IPS DF 4.7 (cell line): ENCODE measurements around the gene SIX1.

Experiments
- DNase-seq: peaks from one replicate; pipeline ENCODE4 v3.0.0-alpha.2; 2013; ENCODE audit warnings: low spot score; ENCODE audit errors: extremely low read depth

Gene SIX1

GRCh38 chr14:60642270-60643140, 6.8 kb downstream of the SIX1 start:
- no peak for DNase-seq

DNA sequence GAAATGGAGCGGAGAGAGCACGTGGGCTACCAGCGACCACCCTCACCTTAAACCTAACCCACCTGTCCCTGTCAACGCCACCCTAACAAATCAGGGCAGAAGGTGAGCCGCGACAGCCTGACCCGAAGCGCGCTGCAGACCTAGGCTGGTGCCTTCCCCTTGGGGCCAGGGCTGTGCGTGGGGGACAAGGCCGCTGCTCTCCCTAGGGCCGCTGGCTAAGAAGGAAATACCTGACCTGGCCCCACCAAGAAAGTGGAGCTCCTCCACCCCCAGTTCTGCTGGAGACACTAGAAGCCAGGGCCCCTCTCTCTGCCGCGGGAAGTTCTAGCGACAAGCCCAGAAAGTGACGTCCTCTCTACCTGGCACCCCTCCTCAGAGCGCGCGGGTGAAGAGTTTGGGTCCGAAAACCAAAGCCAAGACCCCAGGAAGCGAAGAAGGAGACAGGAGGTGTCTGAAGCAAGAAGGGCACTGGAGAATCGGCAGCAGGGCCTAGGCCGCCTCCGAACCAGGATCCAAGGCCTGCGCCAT, 7.5 kb downstream of the SIX1 start:
- no peak for DNase-seq

- no peak for DNase-seq
These were observed 8.2 kb downstream of the SIX1 start for GRCh38 chr14:60640859-60641741.

DNA sequence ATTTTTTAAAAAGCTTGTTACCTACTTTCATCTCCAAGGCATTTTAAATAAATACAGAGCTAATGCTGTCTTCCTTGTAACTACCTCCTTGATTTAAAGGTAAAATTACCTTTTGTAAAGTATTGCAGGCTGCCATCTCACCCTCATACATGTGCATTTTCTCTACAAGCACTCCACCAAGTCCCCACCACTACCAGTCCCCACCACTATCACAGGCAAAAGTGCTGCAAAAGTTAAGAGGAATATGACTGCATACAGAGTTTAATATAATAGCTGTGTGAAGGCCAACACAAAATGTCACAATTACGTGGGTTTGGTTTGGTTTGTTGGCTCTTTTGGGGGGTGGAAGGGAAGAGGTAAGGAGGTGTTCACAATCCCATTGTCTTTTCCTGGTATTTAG, 9.6 kb downstream of the SIX1 start:
- no peak for DNase-seq

DNA sequence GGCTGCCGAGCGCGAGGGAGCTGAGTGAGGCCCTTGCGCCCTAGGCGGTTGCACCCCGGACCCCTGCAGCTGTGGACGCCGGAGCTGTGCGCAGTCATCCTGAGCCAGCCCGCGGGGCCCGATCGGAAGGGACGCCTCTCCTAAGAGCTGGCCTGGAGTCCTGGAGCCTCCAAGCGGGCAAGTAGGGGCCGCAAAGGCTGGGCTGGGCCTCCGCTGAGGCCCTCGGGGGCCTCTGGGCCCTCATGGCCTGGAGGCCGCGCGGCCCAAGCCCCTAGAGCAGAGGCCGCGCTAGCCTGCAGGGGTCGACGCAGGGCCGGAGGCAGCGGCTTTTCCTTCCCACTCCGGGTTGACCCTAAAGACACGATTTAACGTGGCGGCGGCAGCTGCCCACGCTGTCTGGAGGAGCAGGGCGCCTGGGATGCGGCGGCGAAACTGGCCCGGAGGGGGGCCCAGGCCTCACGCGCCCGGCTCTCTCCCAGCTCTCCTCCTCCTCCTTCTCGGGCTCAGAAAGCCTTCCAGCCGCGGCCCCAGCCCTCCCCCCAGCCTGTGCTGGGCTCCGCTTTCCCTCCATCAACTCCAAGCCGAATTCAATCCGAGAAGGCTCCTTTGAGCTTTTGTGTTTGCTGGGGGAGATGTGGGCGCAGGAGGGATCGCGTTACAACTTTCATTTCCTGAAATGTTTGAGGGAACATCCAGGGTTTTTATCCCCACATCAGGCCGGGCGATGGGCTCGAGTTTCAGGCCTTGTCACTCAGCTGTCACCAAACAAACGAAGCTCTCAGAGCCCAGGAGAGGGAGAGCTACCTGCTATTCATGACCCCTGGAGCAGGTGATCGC, 11.6 kb downstream of the SIX1 start:
- DNase-seq, result no peak

DNA sequence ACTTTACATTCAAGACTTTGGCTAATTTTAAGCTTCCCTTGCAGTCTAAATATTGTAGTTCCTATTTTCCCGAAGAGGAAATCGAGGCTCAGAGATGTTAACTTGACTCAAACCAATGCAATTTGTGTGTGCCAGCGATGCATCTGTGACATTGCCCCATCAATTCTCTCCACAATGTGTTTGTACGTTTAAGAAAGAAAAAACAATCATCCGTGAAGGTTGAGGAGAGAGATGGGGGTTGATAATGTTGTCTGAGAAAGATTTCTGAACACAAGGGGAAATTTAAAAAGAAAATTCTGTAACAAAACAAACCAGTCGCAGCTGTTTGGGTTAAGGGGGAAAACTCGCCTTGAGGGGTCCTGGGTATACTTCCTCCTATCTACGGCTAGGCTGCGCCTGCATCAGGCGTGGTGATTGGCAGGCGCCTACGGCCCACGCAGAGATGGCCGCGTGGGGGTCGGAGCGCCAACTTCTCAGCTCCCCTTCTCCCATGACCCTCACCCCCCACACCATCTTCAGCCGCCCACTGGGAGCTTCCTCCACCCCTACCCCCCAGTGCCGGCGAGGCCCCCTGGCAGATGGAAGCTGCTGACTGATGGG, 12.3 kb downstream of the SIX1 start:
- DNase-seq, result no peak

DNA sequence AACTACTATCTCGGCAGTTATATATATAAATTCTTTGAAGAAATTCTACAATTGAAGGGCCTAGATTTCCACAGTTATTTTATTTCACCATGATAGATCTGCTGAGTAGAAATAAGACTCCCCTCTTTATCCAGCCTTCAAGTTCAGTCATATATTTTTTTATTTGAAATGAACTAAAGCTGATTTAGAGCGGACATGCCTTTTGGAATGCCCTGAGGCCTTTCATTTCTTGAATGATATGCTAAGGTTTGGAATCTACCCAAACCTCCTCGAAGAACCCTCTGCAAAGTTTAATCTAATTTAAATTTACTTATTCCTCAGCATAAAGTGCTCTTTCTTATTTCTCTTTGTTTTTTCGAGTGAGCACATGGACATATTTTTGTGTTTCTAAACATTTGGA, 15.1 kb downstream of the SIX1 start:
- DNase-seq, result no peak

- DNase-seq, result no peak
These were observed 16.5 kb downstream of the SIX1 start for GRCh38 chr14:60632777-60633176.

- DNase-seq, result no peak
These were observed 17.0 kb downstream of the SIX1 start for GRCh38 chr14:60632257-60632656.

- DNase-seq, result no peak
These were observed 17.4 kb downstream of the SIX1 start for GRCh38 chr14:60631842-60632241.

- DNase-seq, result no peak
These were observed 19.1 kb downstream of the SIX1 start for GRCh38 chr14:60630129-60630528.

DNA sequence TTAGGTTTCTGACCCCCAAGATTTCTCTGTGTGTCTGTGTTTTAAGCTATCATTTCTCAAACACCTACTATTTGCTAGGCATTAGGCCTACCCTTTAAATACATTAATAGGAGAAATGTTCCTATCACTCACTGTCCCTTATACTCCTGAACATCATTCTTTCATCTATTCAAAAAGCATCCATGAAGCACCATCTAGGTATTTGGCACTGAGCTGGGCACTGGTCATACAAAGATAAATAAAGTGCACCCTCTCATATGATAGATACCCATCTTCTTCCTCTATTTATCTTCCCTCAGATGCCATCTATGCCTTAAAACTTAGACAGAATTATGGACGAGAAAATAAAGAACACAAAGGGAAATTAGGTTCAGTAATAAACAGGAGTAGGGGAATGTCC, 20.4 kb downstream of the SIX1 start:
- DNase-seq, result no peak

GRCh38 chr14:60622917-60623257, 26.4 kb downstream of the SIX1 start:
- DNase-seq, result no peak

DNA sequence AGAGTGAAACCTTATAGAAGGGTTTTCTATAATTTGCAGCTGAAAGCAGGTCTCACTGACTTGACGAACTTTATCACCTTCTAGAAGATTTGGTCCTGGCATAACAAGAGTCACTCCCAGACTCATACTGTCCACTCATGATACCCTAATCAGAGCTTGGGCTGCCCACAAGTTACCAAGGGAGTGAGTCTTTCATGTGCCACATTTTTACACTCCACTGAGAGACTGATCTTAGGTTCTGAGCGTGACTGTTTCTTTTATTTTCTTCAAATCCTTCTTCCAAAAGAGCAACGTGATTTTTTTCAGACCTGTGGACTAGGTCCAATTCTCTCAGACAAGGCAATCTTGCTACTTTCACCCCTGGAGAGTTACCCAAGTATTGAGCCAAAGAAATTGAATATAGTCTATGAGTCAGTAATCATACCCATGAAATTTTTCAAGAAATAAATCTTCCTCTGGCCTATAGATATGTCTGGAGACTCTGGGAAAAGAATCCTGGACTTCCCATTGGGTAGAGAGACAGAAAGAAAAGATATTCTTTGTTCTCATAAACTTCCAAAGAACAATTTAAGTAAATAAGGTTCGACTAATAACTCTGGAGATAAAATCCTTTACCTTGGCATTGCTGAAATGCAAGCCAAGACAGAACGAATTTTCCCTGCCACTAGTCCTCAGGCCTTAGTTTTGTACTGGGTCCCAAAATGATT, 26.9 kb downstream of the SIX1 start:
- no peak for DNase-seq

- no peak for DNase-seq
These were observed 27.9 kb downstream of the SIX1 start for GRCh38 chr14:60621386-60621785.

GRCh38 chr14:60618241-60618640, 31.0 kb downstream of the SIX1 start:
- DNase-seq, result no peak

GRCh38 chr14:60616461-60616959, 32.8 kb downstream of the SIX1 start:
- DNase-seq, result no peak

DNA sequence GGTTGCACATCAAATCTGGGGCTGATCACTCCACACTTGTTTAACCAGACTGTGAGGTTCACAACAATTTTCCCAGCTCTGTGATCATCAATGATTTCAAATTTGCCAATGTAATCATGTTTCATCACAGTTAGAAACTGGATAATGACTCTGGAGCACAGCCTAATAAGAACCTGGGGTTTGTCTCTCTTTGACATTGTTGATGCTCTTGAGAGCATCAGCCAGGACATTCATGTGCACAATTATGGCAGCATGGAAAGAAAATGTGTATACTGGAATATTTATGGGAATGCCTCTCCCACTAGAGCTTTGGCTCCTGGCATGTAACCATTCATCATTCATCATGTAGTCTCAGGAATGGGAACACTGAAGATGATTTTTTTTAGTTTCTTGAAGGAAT, 47.0 kb downstream of the SIX1 start:
- DNase-seq, result no peak

GRCh38 chr14:60599727-60600126, 49.5 kb downstream of the SIX1 start:
- no peak for DNase-seq

- no peak for DNase-seq
These were observed 53.1 kb downstream of the SIX1 start for GRCh38 chr14:60596139-60596538.
